Activated CD8-positive, alpha-beta memory T cell treated with anti-CD3 and anti-CD28 coated beads for 24 hours (primary cell): Measurements from ENCODE around the gene PATZ1.
"Not testable (repeated sequence)": the region's sequence is repeated elsewhere in the genome, so short reads cannot be mapped to it uniquely, and the experiment has no call there.

ENCODE experiments used
- DNase-seq: peaks from one replicate; pipeline ENCODE4 v3.0.0-alpha.2; 2020

The PATZ1 gene

DNA sequence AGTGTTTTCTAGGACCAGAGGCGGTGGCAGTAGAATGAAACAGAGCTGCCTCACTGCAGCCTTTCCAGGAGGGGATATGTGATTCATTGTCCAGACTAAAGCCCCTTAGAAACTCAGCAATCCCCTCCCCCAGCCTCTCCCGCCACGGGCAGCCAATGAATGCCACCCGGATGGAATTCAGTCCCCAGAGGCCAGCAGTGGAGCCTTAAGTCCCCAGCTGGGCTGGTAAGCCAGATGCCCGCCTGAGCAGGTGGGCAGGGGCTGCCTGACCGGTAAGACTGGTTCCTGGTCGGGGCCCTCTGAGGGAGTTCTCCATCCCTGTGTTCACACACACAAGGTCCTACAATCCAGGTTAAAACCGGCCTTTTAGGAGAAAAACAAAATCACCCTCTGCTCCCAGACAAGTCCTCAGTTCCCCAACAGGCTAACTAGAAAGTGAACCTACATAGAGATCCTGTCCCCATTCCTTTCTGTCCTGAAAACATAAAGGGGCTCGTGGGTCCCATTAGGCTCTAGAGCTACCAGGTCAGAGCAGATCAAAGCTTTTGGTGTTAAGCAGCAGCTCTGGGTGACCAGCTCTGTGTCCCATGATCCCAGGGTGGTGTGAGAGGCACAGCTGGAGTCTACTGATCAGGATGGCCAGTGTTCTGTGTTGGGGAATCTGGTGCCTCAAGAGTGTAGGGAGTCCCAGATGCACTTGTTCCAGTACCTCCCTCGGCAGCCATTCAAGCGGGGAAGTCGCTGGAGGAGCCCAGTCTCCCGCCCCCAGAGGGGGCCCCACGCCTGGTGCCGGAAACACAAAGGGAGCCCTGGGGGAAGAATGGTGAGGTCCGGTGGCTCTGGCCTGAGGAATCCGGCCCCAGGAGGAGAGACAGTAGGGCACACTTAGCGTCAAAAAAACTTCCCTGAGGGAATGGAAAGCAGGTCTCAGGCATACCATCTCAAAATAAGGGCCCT, 2.6 kb downstream of the PATZ1 start:
- peak; percentile 80 for DNase-seq

DNA sequence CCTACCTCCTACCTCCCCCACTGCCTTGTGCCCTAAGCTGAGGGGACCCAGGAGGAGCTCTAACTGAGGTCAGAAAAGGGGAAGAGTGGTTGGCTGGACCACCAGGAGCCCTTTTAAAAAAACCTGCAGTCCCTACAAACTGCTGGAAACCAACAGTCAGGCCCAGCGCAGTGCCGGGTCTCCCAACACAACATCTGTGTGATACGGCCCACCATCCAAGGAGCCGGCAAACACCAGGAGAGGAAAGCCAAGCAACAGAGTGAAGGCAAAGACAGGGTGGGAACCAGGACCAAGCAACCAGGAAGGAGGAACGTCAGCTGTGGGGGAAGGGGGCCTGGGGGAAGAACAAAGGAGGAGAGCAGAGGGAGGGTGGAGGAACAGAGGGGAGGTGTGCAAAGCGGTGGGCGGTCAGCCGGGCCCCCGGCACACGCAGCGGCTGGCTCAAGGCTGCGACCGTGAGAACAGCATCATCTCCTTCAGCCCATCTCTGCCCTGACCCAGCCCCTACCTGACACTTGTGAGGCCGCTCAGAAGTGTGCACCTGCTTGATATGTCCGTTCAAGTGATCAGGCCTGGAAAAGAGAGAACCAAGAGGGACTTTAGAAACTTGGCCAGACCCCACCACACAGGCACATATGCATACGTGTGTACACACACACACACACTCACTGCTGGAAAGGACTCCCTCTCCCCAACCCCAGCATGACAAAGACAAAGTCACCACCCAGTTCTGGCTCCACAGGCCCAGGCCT, 3.6 kb downstream of the PATZ1 start:
- DNase-seq: no peak

DNA sequence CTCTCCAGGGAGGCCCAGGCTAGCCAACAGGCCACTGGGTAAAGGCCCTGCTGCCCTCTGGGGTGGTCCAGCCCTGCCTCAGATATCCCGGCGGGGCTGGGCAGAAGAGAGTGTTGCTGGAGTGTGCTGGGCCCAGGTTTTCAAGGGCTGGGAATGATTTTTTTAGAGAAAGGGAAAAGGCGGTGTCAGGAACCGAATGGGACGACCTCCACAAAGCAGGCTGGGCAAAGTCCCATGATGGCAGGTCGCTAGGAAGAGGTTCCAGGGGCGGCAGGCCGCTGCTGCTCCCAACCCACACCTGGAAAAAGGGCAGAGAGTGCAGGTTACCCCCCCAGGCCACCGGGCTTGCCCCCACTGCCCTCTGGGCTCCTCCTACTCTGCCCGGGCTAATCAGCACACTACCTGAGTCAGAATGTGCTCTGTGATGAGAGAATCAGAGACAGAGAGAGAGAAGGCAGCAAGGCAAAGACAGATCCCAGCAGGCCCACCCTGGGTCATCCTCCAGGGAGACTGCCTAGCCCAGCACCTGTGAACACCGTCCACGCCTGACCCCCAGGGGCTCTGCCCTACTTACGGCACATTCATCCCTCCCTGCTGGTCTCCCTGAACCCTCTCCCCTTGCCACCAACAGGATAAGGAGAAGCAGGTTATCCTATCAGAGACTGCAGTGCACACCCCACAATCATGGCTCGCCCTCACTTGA, 4.6 kb downstream of the PATZ1 start:
- DNase-seq: no peak

DNA sequence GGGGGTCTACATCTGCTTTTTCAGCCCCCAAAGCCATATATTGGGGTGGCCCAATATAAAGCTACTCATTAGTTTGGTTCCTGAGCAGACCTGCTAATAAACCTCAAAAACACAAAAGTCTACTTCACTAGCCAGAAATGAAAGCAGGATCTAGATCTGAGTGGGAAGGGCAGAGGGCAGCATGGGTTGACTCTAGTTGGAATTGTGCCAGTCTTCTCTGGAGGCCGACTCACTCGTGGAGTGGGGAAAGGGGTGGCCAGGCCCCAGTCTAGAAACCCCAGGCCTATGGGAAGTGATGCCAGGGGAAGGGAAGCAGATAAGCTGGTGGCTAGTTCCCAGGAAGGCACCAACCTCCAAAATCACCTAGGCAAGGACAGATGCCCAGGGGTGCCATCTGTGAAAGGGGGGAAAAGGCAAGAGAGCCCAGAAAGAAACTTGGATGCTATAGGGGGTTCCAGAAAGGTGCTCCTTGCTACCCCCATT, 5.3 kb downstream of the PATZ1 start:
- no peak for DNase-seq

DNA sequence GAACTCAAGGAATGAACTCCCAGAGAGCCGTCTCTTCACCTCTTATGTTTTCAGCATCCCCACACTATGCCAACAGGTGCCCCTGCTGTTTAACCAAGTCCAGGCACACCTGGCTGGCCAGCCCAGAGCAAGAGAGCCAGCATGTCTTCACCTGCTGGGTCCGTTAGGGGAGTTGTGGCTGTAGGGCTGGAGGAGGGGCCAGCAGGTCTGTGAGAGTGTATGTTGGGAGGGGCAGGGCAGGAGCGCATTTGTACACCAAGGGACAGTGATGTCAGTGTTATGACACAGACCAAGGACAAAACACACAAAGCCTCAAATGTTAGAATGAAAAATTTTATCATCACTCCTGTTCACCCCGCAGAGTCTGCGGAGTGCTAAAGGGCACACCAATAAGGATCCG, 5.8 kb downstream of the PATZ1 start:
- DNase-seq: no peak

DNA sequence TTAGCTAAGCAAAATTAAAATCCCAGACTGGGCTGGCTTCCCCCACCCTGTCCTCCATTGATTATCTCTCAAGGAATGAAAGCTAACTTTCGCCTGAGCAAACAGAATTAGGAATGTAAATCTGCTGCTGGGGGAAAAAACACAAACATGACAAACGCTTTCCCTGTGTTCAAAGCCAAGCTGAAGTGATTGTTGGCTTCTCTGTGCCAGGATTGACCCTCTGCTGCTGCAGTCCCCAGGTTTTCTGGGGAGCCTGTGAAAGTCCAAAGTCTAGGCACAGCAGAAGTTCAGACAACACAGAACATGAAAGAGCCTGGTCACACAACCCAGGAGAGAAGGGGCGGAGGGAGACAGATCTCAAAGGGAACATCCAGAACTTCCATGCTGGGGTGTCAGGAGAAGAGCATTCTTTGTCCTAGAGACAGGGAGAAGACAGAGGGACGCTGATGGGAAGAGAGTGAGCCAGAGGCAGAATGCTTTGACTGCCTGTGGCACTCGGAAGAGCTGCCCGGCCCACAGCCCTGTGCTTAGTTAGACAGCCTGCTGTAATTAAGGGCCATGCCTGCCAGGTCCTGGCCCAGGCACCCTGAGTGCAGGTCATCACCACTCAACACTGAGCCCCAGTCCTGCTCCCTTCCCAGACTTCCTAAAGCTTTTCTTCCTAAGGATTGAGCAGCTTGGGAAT, 6.9 kb downstream of the PATZ1 start:
- DNase-seq: no peak

DNA sequence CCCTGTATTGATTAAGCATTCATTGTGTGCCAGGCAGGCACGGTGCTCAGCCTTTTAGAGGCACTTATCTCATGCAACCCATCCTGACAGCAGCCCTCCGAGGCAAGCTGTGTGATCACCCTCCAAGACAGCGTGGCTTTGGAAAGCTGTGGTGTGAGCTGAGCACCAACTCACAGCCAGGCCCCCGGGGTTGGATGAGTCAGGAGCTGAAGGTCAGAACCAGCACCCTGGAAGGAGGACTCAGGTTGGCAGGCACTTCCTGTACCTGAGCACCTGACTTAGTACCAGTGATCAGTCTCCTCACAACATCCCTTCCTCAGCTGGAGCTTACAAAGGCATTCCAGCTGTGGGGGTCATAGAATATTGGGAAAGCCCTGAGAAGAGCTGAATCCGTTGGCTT, 9.0 kb downstream of the PATZ1 start:
- no peak for DNase-seq

DNA sequence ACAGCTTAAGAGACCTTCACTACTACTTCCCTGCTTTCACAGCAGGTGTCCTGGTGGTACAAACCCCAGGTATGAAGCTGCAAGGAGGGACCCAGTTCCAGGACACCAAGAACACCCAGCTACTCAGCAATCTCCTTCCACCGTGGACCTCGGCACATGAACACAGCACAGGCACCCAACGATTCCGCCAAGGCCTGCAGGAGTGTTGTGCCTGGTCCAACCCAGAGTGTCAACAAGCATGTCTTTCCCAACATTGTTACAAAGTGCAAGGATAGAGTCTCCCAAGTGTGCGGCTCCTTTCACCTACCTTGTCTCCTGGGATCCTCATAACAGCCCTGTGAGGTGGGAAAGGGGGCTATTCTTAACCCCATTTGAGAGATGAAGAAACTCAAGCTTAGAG, 11.8 kb downstream of the PATZ1 start:
- no peak for DNase-seq

DNA sequence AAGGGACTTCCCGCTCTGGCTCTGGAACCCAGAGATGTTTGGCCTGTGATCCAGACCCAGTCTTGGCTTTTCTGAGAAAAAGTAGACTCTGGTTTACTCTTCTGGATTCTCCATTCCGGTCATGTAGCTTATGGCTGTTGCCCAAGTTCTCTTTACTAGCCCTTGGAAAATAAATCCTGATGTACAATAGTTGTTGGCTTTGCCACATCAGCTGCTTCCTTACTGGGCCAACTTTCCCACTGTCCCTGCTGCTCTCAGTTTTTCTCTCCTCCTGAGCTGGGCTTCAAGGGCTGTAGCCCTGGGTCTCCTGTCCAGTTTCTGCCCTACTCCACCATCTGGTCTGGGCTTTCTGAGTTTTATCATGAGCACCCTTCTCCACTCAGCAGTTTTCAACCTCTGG, 12.5 kb downstream of the PATZ1 start:
- no peak for DNase-seq

DNA sequence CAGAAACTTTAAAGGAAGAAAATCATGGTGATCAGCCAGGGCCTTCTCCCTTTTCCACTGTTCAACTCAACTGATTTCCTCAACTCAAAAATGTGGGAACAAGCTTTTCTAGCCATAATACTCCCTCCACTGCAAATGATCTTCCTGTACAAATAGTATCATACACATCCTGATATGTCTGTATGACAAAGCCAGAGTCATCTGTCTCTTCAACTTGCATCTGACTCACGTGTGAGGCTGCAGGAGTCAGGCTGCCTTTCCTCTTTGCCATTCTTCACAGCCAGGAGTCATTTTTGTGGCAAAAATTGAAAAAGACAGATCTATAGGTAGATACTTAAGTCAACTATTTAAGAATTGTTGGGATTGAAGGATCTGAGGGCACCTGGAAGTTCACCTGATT, 13.3 kb downstream of the PATZ1 start:
- no peak for DNase-seq

DNA sequence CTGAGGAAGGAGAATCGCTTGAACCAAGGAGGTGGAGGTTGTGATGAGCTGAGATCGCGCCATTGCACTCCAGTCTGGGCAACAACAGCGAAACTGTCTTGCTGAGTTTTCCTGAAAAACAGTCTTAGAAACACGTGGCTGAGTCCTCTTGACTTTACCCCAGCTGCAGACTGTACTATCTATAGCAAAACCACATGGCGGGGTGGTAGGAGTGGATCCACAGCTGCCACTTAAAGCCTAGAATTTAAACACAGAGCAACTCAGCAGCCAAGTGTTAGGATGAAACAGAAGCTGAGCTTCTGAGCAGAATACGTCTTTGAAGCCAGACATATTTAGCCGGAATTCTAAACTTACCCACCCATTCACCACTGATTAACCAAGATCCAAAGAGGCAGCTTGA, 14.1 kb downstream of the PATZ1 start:
- no peak for DNase-seq

DNA sequence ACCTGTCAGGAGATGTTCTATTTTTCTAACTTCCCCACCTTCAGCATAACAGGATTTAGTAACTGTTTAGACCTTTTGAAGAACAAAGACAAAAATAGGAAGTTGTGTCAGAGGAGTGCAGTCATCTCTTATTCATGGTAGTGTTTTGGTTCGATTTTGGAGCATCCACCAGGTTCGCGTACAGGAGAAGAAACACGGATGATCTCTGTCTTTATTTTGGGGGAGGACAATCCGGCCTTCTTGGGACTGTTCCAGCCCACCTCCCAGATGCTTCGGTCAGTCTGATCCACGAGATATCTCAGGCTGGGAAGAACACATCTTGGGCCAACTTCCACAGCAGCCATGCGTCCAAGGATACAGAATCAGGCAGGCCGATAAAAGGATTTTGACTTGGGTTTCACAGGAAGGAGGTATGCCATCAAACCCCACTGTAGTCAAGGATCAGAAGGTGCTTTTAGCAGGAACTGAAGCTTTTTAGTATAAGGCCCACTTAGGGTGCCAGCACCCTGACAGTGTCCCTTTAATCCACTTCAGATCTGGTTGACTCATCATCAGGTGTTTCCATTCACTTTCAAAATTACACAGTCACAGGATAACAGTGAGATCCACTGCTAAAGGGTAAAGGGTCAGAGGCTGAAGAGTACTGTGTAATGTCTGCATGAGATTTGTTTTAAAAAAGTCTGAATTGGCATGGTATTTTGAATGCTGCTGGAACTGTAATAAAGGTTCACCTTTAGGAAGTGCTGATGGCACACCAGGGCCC, 16.5 kb downstream of the PATZ1 start:
- no peak for DNase-seq

DNA sequence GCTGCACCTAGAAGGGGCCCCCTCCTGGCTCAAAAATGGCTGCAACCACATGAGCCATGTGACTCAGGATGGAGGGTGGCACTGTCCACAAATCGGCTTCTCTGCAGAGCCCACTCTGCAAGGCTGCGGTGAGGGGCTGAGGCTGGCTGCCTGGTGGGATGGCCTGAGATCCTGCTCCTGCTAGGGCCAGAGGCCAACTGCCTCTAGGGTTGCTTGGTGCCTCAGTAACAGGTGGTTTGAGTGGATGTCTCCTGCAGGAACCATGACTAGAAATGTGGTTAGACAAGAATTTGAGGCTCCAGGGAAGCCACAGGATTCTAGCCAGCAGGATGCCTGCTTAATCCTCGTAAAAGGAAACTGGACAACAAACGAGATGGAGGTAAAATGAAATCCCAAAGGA, 17.1 kb downstream of the PATZ1 start:
- no peak for DNase-seq

DNA sequence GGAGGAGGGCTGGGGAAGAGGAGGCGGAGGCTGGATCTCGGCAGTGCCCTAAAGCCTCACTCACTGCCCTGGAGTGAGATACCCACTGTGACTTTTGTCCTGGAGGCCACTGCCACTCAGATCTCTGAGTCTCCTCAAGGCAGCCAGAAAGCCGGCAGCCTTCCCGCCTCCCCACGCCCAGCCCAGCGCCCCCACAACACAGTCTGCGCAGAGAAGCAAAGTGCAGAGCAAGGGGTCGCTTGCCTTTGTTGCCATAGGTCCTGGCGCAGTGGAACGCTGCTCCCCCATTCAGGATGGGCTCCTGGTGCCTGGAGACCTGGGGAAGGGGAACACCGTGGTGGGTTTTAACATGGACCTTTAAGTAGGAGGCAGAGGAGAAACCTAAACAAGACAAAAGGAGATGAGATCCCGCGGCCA, 17.6 kb downstream of the PATZ1 start:
- no peak for DNase-seq

DNA sequence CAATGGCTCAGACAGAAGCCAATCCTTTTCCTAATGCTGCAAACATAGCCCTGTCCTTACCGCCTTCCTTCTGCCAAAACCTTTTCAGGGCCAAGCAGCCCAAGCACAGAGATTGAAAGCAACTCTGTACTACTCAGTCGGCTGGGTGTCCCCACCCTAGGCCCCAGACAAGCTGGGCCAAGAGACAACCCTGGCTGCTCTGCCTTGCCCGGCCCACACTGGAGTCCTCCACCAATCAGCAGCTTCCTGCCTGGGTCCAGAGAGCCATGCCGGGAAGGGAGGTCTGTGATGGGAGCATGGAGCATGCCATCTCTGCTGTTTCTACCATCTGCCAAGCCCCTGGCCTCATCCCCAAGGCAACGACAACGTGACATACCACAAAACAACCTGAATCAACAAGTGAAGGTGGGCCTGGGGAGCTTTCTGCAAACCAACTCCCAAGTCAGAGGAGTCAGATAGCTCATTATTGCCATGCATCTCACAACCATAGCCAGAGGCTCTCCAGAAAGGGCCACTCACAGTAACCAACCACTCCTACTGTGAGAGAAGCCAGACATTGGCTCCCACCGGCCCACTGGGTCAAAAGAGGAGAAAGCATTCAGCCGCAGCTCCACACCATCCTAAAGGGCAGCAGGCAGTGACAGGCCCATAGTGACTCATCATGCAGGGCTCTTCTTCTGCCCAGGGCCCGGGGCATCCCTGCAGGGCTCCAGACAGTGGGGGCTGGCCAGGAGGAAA, 18.2 kb downstream of the PATZ1 start:
- DNase-seq: no peak

DNA sequence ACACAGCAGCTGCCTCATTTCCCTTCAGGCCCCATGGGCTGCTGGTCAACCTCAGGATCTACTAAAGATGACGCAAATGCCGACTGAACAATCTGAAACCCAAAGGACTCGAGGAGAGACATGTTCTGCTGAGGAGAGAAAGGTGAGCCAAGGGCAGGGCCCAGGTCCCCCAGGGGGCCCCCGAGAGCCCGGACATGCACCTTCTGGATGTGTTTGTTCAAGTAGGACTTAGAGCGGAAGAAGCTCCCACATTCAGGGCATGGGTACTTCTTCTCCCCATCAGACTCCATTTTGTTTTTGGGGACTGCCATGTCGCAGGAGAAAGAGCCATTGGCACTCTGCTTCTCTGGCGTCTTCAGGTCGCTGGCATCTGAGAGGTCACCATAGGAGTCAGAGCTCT, 19.3 kb downstream of the PATZ1 start:
- no peak for DNase-seq

DNA sequence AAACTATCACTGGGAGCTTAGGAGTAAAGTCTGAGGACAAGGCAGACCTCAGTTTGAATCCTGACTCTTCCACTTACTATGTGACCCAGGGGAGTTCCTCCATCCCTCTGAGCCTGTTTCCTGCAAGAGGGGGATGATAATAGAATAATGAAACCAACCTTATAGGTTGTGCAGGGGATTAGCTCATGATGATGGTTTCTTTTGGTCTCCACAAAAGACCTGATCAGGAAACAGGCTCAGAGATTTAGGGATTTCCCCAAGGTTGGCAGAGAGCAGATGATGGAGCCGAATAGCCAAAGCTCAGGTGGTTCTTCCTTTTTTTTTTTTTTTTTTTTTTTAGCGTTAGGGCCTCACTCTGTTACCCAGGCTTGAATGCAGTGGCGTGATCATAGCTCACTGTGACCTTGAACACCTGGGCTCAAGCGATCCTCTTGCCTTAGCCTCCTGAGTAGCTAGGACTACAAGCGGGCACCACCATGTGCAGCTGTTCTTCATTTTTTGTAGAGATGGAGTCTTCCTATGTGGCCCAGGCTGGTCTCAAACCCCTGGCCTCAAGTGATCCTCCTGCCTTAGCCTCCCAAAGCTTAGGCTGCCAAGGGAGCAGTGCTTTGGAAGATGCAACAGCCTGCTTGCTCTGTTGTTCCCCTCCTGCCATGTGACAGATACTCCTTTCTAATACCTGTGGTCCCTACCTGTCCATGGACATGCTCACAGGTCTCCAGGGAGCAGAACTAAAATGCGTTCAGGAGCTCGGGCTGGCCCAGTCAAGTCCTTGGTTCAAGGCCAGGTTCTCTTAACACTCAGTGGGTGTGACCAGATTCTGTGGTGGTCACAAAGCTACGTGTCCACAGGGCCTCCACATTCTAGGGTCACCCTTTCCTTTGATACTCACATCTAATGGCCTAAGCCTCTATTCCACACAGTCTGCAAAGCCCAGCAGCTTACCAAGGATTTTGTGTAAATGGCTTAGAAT, 22.3 kb downstream of the PATZ1 start:
- DNase-seq: no peak

DNA sequence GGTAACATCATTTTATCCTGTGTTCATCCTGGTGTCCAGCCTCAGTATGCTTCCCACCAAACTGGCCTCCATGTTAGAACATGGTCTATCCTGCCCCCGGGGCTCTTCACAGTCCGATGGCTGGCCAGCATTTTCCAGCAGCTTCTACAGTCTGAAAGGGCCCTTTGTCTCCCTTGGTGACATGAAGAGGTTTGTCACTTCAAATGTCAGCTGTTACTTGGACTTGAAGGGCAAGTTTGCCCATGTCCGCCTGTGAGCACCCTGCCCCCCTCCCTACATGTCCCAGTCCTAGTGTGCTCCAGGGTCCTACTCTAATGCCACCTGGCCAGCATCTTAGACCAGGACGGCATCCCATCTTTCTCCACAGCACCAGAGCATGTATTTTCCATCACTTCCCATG, 24.7 kb downstream of the PATZ1 start:
- no peak for DNase-seq

DNA sequence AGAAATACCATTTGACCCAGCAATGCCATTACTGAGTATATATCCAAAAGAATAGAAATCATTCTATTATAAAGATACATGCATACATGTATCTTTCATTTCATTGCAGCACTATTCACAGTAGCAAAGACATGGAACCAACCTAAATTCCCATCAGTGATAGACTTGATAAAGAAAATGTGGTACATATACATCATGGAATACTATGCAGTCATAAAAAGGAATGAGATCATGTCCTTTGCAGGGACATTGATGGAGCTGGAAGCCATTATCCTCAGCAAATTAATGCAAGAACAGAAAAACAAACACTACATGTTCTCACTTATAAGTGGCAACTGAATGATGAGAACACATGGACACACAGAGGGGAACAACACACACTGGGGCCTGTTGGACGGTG, 31.9 kb downstream of the PATZ1 start:
- DNase-seq: not testable (repeated sequence)
